ENCODE data around the gene SKI. TPM values are rescaled to one million over a fixed set of nuclear protein-coding genes. Genes with fewer than 3 reads are reported as not detected.

SKI gene
- 9.0 and 34.8 TPM in 2 replicates for total RNA-seq

GRCh38 chr1:2228157-2228594 lies at the start of gene SKI:
Gene SKI, plus strand, starts transcription at chr1:2228319. Its CDS starts 448 bp downstream, at chr1:2228767.
- no peak for DNase-seq (ENCODE audit: low read depth)

- DNase-seq (ENCODE audit: low read depth), result no peak
These were observed 49.2 kb upstream of the SKI start for GRCh38 chr1:2178875-2179274.

- DNase-seq (ENCODE audit: low read depth), result no peak
These were observed 48.7 kb upstream of the SKI start for GRCh38 chr1:2179283-2180013.

- DNase-seq (ENCODE audit: low read depth), result no peak
These were observed 47.5 kb upstream of the SKI start for GRCh38 chr1:2180297-2181245.

GRCh38 chr1:2181271-2181670 lies 46.8 kb upstream of the SKI start:
- DNase-seq (ENCODE audit: low read depth), result no peak

- no peak for DNase-seq (ENCODE audit: low read depth)
These were observed 46.4 kb upstream of the SKI start for GRCh38 chr1:2181752-2182151.

GRCh38 chr1:2182376-2182775 lies 45.7 kb upstream of the SKI start:
- DNase-seq (ENCODE audit: low read depth), result no peak

- DNase-seq (ENCODE audit: low read depth), result no peak
These were observed 44.2 kb upstream of the SKI start for GRCh38 chr1:2183937-2184334.

- DNase-seq (ENCODE audit: low read depth), result no peak
These were observed 43.6 kb upstream of the SKI start for GRCh38 chr1:2184531-2184930.

GRCh38 chr1:2184934-2185333 lies 43.2 kb upstream of the SKI start:
- DNase-seq (ENCODE audit: low read depth), result no peak

- DNase-seq (ENCODE audit: low read depth), result no peak
These were observed 42.0 kb upstream of the SKI start for GRCh38 chr1:2185880-2186855.

GRCh38 chr1:2186901-2187300 lies 41.2 kb upstream of the SKI start:
- DNase-seq (ENCODE audit: low read depth), result no peak

GRCh38 chr1:2187619-2188018 lies 40.5 kb upstream of the SKI start:
- DNase-seq (ENCODE audit: low read depth), result no peak

GRCh38 chr1:2188336-2188735 lies 39.8 kb upstream of the SKI start:
- no peak for DNase-seq (ENCODE audit: low read depth)

GRCh38 chr1:2189459-2190425 lies 38.4 kb upstream of the SKI start:
- peak; percentile 90 for DNase-seq (ENCODE audit: low read depth)

- DNase-seq (ENCODE audit: low read depth), result no peak
These were observed 37.6 kb upstream of the SKI start for GRCh38 chr1:2190491-2190976.

- DNase-seq (ENCODE audit: low read depth), result no peak
These were observed 35.8 kb upstream of the SKI start for GRCh38 chr1:2192031-2192995.

GRCh38 chr1:2193514-2194281 lies 34.4 kb upstream of the SKI start:
- DNase-seq (ENCODE audit: low read depth), result no peak
